ENCODE results near the gene EID1.
"Not testable (repeated sequence)": the region's sequence is repeated elsewhere in the genome, so short reads cannot be mapped to it uniquely, and the experiment has no call there.

- TF ChIP-seq EZH2 (IDR thresholded peaks at IDR 0.05; ENCODE audit: borderline replicate concordance, low read depth, low read length, poor library complexity, severe bottlenecking); CTCF (conservative IDR thresholded peaks at IDR 0.05; ENCODE audit: low read depth, low read length): not testable (repeated sequence)
These were observed 23.5 kb upstream of the EID1 start for GRCh38 chr15:48854434-48854833.

All from A673 (cell line).